Upper lobe of left lung (tissue), 6 donors: ENCODE data around the gene FASTKD1. TPM values are rescaled to one million over a fixed set of nuclear protein-coding genes. Genes with fewer than 3 reads are reported as not detected.
"Not testable (repeated sequence)": the region's sequence is repeated elsewhere in the genome, so short reads cannot be mapped to it uniquely, and the experiment has no call there.

Source experiments
- ATAC-seq, 2 donors: fragments of 200-7000 bp; cut with Tn5 transposase; one replicate each; pipeline ENCODE4 v1.9.1; 2022; ENCODE audit warnings: mild to moderate bottlenecking in 2 of 2, moderate library complexity in 2 of 2; ENCODE audit not compliant: low FRiP score in 2 of 2
- DNase-seq, 2 donors: peaks; one replicate each; pipeline ENCODE4 v3.0.0-alpha.2; 2019 to 2020
- H3K27ac ChIP-seq, 4 donors: fragments of 200-600 bp; sonication (generic); one replicate each; pipeline ENCODE4 v1.5.1; 2016 to 2019
- H3K27me3 ChIP-seq, 4 donors: fragments of 200-600 bp; sonication (generic); one replicate each; pipeline ENCODE4 v1.5.1; 2017 to 2019
- H3K36me3 ChIP-seq, 4 donors: fragments of 200-600 bp; sonication (generic); one replicate each; pipeline ENCODE4 v1.5.1; 2016 to 2019
- H3K4me1 ChIP-seq, 4 donors: fragments of 200-600 bp; sonication (generic); one replicate each; pipeline ENCODE4 v1.5.1; 2018 to 2019
- H3K4me3 ChIP-seq, 4 donors: fragments of 200-600 bp; sonication (generic); one replicate each; pipeline ENCODE4 v1.5.1; 2017 to 2019; ENCODE audit warnings: mild to moderate bottlenecking in 2 of 4, moderate library complexity in 1 of 4
- H3K9me3 ChIP-seq, 4 donors: fragments of 200-600 bp; sonication (generic); one replicate each; pipeline ENCODE4 v1.5.1; 2018 to 2019
- EP300 ChIP-seq, 4 donors: sonication (generic); formaldehyde crosslinking; IDR thresholded peaks; one replicate each; pipeline ENCODE4 v1.5.1; 2017; ENCODE audit warnings: antibody characterized with exemption in 4 of 4, control low read depth in 2 of 4
- POLR2A ChIP-seq, 4 donors: fragments of 450-650 bp; IDR thresholded peaks; one replicate each; pipeline ENCODE4 v1.5.1; 2016 to 2017; ENCODE audit warnings: antibody characterized with exemption in 4 of 4, mild to moderate bottlenecking in 2 of 4
- POLR2AphosphoS5 ChIP-seq, 2 donors: sonication (generic); formaldehyde crosslinking; IDR thresholded peaks; one replicate each; pipeline ENCODE4 v1.5.1; 2017; ENCODE audit warnings: antibody characterized with exemption in 2 of 2
- WGBS, 2 donors: methylation state at CpG; one replicate each; pipeline ENCODE4 v1.1.5; 2017 to 2018; 5-methylcytosine and 5-hydroxymethylcytosine counted together
- total RNA-seq, 6 donors: library from RNA; depleted of rRNA in 4 of 6; stranded (reverse); fragments of >200 nt in 4 of 6; gene quantifications; one replicate each; pipeline versions ENCODE4 v1.1.0 to v1.2.1, GENCODE V29; 2016 to 2021
- TF ChIP-seq, protein P1 (sequence below), 6 experiments: fragments of 450-650 bp in 4 of 6; fragments of 200-600 bp in 2 of 6; sonication (generic) in 2 of 6; IDR thresholded peaks; one replicate each; pipeline ENCODE4 v1.5.1; 2016 to 2019; ENCODE audit warnings: antibody characterized with exemption in 6 of 6
- donor health status: DM: no; HTN: no; CAD: no; lungs with moderate emphysema.
- donor health status: DM: no; HTN: yes; CAD: no; lungs with severe emphysema.

The FASTKD1 gene
- total RNA-seq, 6 donors from 2014 or later = 14.7 to 21.7 (median 18.4) TPM

DNA sequence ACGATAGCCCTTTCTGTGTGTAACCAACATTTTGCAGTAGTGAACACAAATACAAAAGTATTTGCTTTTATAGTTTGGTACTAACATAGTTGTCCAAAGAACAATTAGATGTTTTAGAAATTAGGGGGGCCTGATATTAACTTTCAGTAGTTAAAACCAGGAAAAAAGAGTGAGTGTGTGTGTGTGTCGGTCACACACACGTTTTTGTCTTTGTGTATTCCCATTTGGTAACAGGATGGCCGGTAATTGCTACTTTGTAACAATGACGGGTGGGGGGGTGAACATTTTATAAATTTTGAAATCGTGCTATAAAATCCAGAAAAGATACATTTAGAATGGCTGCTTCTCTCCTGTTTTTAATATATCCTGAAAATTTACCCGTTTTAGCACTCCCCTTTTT lies 12.0 kb upstream of the FASTKD1 start:
- peaks cover 21 to 25% (median 23%) of the 10 kb centered on the region in 4 donors for H3K4me1 ChIP-seq
- H3K27me3 ChIP-seq = no peaks in the 10 kb centered on the region
- no peak for DNase-seq
- WGBS, 2 donors = 13 to 16% methylated on average over 7 of the region's 7 CpGs
- no peaks in the 10 kb centered on the region for H3K9me3 ChIP-seq
- H3K4me3 ChIP-seq = peak overlapping the region; percentile 74 to 91 (median 84)
- no peak for TF ChIP-seq POLR2A (IDR thresholded peaks at IDR 0.05)
- no peak for TF ChIP-seq EP300 (IDR thresholded peaks at IDR 0.05)
- no peak for TF ChIP-seq POLR2AphosphoS5 (IDR thresholded peaks at IDR 0.05)
- TF ChIP-seq, protein P1, sequence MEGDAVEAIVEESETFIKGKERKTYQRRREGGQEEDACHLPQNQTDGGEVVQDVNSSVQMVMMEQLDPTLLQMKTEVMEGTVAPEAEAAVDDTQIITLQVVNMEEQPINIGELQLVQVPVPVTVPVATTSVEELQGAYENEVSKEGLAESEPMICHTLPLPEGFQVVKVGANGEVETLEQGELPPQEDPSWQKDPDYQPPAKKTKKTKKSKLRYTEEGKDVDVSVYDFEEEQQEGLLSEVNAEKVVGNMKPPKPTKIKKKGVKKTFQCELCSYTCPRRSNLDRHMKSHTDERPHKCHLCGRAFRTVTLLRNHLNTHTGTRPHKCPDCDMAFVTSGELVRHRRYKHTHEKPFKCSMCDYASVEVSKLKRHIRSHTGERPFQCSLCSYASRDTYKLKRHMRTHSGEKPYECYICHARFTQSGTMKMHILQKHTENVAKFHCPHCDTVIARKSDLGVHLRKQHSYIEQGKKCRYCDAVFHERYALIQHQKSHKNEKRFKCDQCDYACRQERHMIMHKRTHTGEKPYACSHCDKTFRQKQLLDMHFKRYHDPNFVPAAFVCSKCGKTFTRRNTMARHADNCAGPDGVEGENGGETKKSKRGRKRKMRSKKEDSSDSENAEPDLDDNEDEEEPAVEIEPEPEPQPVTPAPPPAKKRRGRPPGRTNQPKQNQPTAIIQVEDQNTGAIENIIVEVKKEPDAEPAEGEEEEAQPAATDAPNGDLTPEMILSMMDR (IDR thresholded peaks at IDR 0.05) = no peak
- no peak for ATAC-seq
- no peaks in the 10 kb centered on the region for H3K36me3 ChIP-seq
- peak overlapping the region; percentile 96 to 100 (median 98) for H3K27ac ChIP-seq

DNA sequence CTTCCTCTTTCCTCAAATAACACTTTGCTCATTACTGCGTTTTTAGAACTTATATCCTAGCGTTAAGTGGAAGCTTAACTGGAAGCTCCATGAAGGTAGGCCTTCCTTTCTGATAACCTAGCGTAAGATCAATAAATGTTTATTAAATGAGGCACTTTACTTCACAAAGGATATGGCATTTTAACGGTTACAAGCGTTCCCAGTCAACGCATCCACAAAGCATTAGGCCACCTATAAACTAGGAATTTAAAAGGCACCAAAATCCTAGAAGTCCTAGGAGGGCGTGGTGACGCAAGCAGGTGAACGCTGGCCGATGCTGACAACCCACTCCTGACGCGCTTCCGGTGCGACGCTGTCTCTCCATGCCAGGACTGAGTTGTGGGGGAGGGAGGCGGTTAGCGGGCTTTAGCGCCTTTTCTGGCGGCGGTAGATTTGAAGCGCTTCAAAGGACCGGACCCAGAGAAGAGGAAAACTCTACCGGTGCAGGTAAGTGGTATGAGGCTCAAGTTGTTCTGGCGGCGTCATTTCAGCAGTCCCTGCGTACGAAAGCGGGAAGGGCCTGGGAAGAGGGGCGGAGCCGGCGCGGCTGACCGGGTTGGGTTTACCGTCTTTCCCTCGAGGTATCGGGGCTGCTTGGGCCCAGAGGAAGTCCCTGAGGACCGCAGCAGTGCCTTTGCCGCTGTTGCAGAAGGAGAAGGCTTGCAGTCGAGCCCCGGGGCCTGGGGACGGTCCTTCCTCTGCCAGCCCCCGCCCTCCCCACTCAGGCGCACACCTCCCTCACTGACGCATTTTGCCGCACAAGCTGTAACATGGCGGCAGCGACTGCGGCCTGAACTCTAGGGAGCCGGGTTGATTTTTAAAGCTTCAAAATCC lies 10.6 kb upstream of the FASTKD1 start, which contains the start of gene PPIG:
PPIG (plus strand) TSS at position 347 of the 873 bp plus-strand sequence. CDS start 19,691 bp downstream, outside the sequence.
- Histone ChIP-seq H3K36me3 (no peaks in the 10 kb centered on the region), H3K4me3 (peak within 1 kb of the TSS; percentile 74 to 91 (median 84)), H3K27me3 (no peaks in the 10 kb centered on the region), H3K4me1 (peaks cover 21 to 25% (median 22%) of the 10 kb centered on the region in 4 donors), H3K9me3 (no peaks in the 10 kb centered on the region), H3K27ac (peak within 1 kb of the TSS; percentile 96 to 100 (median 98))
- TF ChIP-seq, protein P1 (IDR thresholded peaks at IDR 0.05) = no peak
- TF ChIP-seq POLR2AphosphoS5 (IDR thresholded peaks at IDR 0.05) (peak; percentile 91 to 95), POLR2A (IDR thresholded peaks at IDR 0.05) (peak in 3 of 4 donors; percentile 68 to 74 (median 68)), EP300 (IDR thresholded peaks at IDR 0.05) (peak in 1 of 4 donors; percentile 85)
- ATAC-seq = peak; percentile 97 to 98
- DNase-seq = peak; percentile 93
- WGBS, 2 donors = 6 to 8% methylated on average over 32 to 45 of the region's 49 CpGs

DNA sequence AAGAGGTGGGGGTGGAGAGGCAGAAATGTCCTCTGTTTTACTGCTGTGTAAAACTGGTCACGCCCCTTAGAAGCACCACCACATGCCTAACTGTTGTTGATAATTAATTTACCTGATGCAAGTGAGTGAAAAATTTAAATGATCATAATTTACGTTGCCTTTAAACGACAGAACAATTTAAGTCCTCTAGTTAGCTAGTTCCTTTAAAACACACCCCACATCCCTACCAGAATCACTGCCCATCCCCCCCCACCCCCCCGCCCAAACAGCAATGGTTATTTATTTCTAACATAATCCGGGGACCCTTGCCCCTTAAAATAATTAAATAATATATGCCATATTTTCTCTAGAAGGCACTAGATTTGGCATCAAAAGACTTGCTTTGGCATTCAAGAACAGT lies 9.9 kb upstream of the FASTKD1 start:
- no peak for DNase-seq
- H3K4me3 ChIP-seq = peak overlapping the region in 2 of 4 donors; percentile 74 to 91

DNA sequence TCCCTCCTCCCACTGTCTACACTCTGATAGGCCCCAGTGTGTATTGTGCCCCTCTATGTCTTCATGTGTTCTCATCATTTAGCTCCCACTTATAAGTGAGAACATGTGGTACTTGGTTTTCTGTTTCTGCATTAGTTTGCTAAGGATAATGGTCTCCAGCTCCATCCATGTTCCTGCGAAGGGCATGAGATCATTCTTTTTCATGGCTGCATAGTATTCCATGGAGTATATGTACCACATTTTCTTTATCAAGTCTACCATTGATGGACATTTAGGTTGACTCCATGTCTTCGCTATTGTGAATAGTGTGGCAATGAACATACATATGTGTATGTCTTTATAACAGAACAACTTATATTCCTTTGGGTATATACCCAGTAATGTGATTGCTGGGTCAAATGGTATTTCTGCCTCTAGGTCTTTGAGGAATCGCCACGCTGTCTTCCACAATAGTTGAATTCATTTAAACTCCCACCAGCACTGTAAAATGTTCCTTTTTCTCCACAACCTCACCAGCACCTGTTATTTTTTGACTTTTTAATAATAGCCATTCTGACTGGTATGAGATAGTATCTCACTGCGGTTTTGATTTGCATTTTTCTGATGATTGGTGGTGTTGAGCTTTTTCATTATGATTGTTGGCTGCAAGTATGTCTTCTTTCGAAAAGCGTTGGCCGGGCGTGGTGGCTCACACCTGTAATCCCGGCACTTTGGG lies 9.0 kb upstream of the FASTKD1 start:
- not testable (repeated sequence) for DNase-seq, H3K27me3 ChIP-seq, H3K9me3 ChIP-seq, H3K27ac ChIP-seq, H3K36me3 ChIP-seq, ATAC-seq, H3K4me3 ChIP-seq
- WGBS, 2 donors = 96 to 98% methylated on average over 10 of the region's 10 CpGs
- H3K4me1 ChIP-seq = peaks cover 21 to 23% (median 22%) of the 10 kb centered on the region in 4 donors

More for the DNA sequence above, 9.9 kb upstream of the FASTKD1 start:
- Histone ChIP-seq H3K4me1 (peaks cover 21 to 25% (median 22%) of the 10 kb centered on the region in 4 donors), H3K9me3 (no peaks in the 10 kb centered on the region), H3K27me3 (no peaks in the 10 kb centered on the region), H3K36me3 (no peaks in the 10 kb centered on the region), H3K27ac (peak overlapping the region in 2 of 4 donors; percentile 96 to 100)
- no peak for TF ChIP-seq POLR2A (IDR thresholded peaks at IDR 0.05)
- no peak for TF ChIP-seq EP300 (IDR thresholded peaks at IDR 0.05)
- TF ChIP-seq POLR2AphosphoS5 (IDR thresholded peaks at IDR 0.05) = no peak
- TF ChIP-seq, protein P1 (IDR thresholded peaks at IDR 0.05) = no peak
- WGBS, 2 donors = 94 to 95% methylated on average over 5 of the region's 5 CpGs
- no peak for ATAC-seq

DNA sequence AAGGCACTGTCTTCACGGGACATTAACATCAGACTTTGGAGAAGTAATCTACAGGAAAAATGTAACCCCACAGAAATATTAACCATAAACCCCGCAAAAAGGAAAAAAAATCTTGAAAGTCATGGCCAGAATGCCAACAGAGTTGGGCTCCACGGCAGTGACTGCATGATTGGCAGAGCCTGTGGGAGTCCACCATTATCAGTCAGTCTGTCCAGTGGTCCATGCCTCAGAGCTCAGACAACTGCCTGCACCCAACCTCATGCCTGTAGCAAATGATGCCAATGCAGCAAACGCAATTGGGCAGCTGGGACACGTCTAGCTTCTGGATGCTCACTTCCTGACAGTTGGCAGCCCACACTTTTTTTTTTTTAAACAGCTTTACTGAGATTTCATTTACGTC lies 5.4 kb upstream of the FASTKD1 start:
- ATAC-seq = no peak

DNA sequence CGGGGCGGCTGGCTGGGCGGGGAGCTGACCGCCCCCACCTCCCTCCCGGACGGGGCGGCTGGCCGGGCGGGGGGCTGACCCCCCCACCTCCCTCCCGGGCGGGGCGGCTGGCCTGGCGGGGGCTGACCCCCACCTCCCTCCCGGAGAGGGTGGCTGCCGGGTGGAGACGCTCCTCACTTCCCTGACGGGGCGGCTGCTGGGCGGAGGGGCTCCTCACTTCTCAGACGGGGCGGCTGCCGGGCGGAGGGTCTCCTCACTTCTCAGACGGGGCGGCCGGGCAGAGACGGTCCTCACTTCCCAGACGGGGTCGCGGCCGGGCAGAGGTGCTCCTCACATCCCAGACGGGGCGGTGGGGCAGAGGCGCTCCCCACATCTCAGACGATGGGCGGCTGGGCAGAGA lies 1.6 kb upstream of the FASTKD1 start:
- 99% methylated on average over 16 of the region's 36 CpGs; no CpG with 5 or more reads in 1 of the 2 donors for WGBS, 2 donors
- H3K4me3 ChIP-seq, H3K9me3 ChIP-seq, ATAC-seq, H3K27me3 ChIP-seq, H3K27ac ChIP-seq, H3K36me3 ChIP-seq: not testable (repeated sequence)
- peak in 1 of 2 donors; percentile 78 for DNase-seq
- H3K4me1 ChIP-seq = peaks cover 0 to 14% (median 6%) of the 10 kb centered on the region in 4 donors

More for the DNA sequence above, 5.4 kb upstream of the FASTKD1 start:
- 56 to 63% methylated on average over 6 of the region's 6 CpGs for WGBS, 2 donors
- Histone ChIP-seq H3K4me3 (no peak overlapping the region), H3K27me3 (no peaks in the 10 kb centered on the region), H3K36me3 (no peaks in the 10 kb centered on the region), H3K4me1 (peaks cover 0 to 2% (median under 1%) of the 10 kb centered on the region in 4 donors), H3K9me3 (no peaks in the 10 kb centered on the region), H3K27ac (no peak overlapping the region)
- no peak for DNase-seq
- TF ChIP-seq POLR2A (IDR thresholded peaks at IDR 0.05) (no peak), POLR2AphosphoS5 (IDR thresholded peaks at IDR 0.05) (no peak), EP300 (IDR thresholded peaks at IDR 0.05) (no peak)
- TF ChIP-seq, protein P1 (IDR thresholded peaks at IDR 0.05) = no peak

DNA sequence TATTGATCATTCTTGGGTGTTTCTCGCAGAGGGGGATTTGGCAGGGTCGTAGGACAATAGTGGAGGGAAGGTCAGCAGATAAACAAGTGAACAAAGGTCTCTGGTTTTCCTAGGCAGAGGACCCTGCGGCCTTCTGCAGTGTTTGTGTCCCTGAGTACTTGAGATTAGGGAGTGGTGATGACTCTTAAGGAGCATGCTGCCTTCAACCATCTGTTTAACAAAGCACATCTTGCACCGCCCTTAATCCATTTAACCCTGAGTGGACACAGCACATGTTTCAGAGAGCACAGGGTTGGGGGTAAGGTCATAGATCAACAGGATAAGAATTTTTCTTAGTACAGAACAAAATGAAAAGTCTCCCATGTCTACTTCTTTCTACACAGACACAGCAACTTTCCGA lies 874 bp upstream of the FASTKD1 start:
- H3K36me3 ChIP-seq, H3K27me3 ChIP-seq, H3K27ac ChIP-seq, H3K4me3 ChIP-seq, ATAC-seq, H3K9me3 ChIP-seq, DNase-seq: not testable (repeated sequence)
- peaks cover 0 to 14% (median 6%) of the 10 kb centered on the region in 4 donors for H3K4me1 ChIP-seq
- WGBS, 2 donors = 62 to 69% methylated on average over 5 of the region's 5 CpGs
